Left ventricle myocardium inferior (tissue), 1 donor: ENCODE results near the gene AFAP1. TPM values are rescaled to one million over a fixed set of nuclear protein-coding genes. Genes with fewer than 3 reads are reported as not detected.

ENCODE experiments used
- DNase-seq: peaks from one replicate; pipeline ENCODE4 v3.0.0-alpha.2; 2020
- H3K27ac ChIP-seq: fragments of 200-600 bp; replicated peaks from 2 replicates; pipeline ENCODE4 v1.8.0; 2021
- H3K27me3 ChIP-seq: fragments of 200-600 bp; 2 replicates; pipeline ENCODE4 v1.8.0; 2021; ENCODE audit warnings: low read depth
- H3K36me3 ChIP-seq: fragments of 200-600 bp; 2 replicates; pipeline ENCODE4 v1.8.0; 2021
- H3K4me1 ChIP-seq: fragments of 200-600 bp; 2 replicates; pipeline ENCODE4 v1.8.0; 2021
- H3K4me3 ChIP-seq: fragments of 200-600 bp; 2 replicates; pipeline ENCODE4 v1.8.0; 2021; ENCODE audit warnings: mild to moderate bottlenecking, moderate library complexity
- H3K9me3 ChIP-seq: fragments of 200-600 bp; replicated peaks from 2 replicates; pipeline ENCODE4 v1.8.0; 2021
- intact Hi-C: fragments of 100-400 bp; cut with micrococcal nuclease; formaldehyde crosslinking; loops from one replicate; pipeline ENCODE4 v1.11.0; 2022
- total RNA-seq: library from RNA; stranded (reverse); fragmentation: NEBNext Ultra II Directional; extraction: Animal tissue kit (Norgen Biotek cat#: 25700); gene quantifications from one replicate; pipeline ENCODE4 v1.2.1, GENCODE V29; 2021
- TF ChIP-seq, protein P1 (sequence below): fragments of 200-600 bp; IDR thresholded peaks from 2 replicates; pipeline ENCODE4 v1.8.0; 2021; ENCODE audit warnings: antibody characterized with exemption, mild to moderate bottlenecking, borderline replicate concordance
- donor health status: DM: no; HTN: yes; CAD: no; lungs with severe emphysema.

AFAP1 gene
- total RNA-seq, 1 donor from 2014 or later = 6.8 TPM

DNA sequence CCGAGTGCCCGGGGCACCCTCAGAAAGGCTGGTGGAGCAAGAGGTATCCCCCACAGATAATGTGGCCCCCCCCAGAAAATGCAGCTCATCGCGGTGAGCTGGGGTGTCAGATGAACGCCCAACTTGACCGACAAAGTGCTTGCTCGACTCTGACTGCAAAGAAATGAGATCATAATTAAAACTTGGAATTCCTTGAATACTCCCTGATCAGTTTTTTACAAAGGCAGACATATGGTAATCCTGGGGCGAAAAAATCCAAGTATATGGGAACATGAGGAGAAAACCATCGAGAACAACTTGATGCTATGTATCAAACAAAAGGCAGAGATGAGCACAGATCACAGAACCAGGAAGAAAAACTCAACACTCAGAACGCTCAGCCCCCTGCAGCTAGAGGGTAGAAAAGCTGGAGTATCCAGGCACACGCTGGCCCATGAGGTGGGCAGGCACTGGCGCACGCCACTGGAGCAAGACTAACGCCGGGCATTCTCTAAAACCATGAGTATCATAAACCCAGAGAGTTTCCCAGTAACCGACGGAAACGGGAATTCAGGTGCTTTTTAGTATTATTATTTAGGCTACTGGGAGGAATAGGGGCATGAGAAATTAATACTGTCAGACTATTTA is 127.3 kb downstream of the AFAP1 start:
- intact Hi-C loops = no loop called here
- TF ChIP-seq, protein P1, sequence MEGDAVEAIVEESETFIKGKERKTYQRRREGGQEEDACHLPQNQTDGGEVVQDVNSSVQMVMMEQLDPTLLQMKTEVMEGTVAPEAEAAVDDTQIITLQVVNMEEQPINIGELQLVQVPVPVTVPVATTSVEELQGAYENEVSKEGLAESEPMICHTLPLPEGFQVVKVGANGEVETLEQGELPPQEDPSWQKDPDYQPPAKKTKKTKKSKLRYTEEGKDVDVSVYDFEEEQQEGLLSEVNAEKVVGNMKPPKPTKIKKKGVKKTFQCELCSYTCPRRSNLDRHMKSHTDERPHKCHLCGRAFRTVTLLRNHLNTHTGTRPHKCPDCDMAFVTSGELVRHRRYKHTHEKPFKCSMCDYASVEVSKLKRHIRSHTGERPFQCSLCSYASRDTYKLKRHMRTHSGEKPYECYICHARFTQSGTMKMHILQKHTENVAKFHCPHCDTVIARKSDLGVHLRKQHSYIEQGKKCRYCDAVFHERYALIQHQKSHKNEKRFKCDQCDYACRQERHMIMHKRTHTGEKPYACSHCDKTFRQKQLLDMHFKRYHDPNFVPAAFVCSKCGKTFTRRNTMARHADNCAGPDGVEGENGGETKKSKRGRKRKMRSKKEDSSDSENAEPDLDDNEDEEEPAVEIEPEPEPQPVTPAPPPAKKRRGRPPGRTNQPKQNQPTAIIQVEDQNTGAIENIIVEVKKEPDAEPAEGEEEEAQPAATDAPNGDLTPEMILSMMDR = no peak
- no peak for DNase-seq
- Histone ChIP-seq H3K4me3 (no peak overlapping the region), H3K27ac (peak overlapping the region; percentile 82), H3K9me3 (no peaks in the 10 kb centered on the region), H3K36me3 (peaks cover 27% of the 10 kb centered on the region), H3K27me3 (no peaks in the 10 kb centered on the region), H3K4me1 (peaks cover 49% of the 10 kb centered on the region)

DNA sequence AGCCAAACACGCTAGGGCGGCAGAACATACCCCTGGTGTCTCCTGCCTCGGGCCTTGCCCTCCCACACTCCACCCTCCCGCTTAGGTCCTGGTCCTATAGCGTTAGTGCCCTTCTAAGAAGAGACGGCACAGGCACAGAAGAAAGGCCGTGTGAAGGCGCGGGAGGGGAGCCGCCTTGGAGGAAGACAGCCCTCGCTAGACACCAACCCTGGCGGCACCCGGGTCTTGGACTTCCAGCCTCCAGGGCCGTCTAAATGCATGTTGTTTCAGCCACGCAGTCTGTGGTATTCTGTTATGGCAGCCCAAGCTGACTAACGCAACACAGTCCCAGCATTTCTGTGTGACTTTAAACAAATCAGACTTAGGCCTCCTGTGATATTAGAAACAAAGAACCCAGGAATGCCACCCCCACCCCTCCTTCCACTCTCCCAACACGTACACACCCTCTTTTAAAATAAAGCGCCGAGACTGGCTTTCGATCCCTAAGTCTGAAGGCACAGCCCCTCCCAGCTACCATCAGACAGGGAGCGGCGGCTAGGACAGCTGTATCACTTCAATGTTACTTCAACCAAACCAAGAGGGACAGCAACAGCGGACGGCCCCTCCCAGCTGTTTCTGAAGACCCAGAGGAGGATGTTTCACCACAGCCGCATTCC is 128.0 kb downstream of the AFAP1 start:
- H3K36me3 ChIP-seq = peaks cover 25% of the 10 kb centered on the region
- no peak overlapping the region for H3K4me3 ChIP-seq
- peaks cover 56% of the 10 kb centered on the region for H3K4me1 ChIP-seq
- H3K27me3 ChIP-seq = no peaks in the 10 kb centered on the region
- peak; percentile 75 for DNase-seq
- intact Hi-C loops = no loop called here
- H3K27ac ChIP-seq = peak overlapping the region; percentile 82
- H3K9me3 ChIP-seq = no peaks in the 10 kb centered on the region
- TF ChIP-seq, protein P1 = no peak

DNA sequence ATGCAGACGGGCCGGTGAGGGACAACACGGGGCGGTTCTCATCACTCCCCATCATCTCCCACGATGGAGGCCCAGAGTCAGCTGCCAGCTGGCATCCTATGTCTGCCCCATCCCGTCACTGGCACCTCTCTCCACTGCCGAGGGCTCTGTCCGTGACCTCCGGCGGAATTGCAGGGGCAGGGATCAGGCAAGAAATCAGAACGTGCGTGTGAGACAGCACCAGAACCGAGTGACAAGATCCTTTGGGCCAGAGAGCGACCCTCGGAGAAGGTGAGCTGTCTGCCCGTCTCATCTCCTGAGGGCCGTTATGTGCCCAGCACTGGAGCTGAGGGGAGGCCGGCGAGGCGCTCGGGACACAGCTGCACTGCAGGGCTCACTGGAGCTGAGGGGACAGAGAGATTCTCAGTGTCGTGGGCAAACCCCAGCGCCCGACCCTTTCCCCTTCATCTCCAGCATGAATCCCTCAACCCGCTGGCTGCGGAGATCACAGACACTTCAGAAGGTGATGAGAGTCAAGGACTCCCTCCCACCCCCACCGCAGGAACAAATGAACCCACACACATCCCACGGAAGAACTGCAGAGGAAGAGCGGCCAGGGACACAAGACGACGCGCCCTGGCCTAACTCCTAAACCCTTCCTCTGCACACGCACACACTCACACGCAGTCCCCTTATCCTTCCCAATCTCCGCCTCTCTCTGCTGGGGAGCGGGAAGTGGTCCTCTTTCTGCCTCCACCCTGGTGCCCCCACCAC is 128.7 kb downstream of the AFAP1 start:
- Histone ChIP-seq H3K9me3 (no peaks in the 10 kb centered on the region), H3K4me1 (peaks cover 63% of the 10 kb centered on the region), H3K4me3 (no peak overlapping the region), H3K36me3 (peaks cover 24% of the 10 kb centered on the region), H3K27ac (peak overlapping the region; percentile 82), H3K27me3 (no peaks in the 10 kb centered on the region)
- TF ChIP-seq, protein P1 = no peak
- intact Hi-C loops = no loop called here
- no peak for DNase-seq

DNA sequence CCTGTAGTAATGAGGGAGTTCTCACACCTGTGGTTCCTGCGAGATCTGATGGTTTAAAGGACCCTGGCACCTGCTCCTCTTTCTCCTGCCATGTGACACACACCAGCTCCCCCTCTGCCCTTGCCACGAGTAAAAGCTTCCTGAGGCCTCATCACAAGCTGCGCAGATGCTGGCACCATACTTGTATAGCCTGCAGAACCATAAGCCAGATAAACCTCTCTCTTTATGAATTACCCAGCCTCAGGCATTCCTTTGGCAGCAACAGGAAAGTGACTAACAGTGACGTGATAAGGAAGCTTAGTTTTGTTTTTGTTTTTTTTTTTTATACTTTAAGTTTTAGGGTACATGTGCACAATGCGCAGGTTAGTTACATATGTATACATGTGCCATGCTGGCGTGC is 130.9 kb downstream of the AFAP1 start:
- H3K4me1 ChIP-seq = peaks cover 84% of the 10 kb centered on the region
- TF ChIP-seq, protein P1 = no peak
- H3K36me3 ChIP-seq = peaks cover 12% of the 10 kb centered on the region
- intact Hi-C loops = no loop called here
- no peaks in the 10 kb centered on the region for H3K9me3 ChIP-seq
- no peak overlapping the region for H3K4me3 ChIP-seq
- peak overlapping the region; percentile 87 for H3K27ac ChIP-seq
- H3K27me3 ChIP-seq = no peaks in the 10 kb centered on the region
- DNase-seq = no peak

DNA sequence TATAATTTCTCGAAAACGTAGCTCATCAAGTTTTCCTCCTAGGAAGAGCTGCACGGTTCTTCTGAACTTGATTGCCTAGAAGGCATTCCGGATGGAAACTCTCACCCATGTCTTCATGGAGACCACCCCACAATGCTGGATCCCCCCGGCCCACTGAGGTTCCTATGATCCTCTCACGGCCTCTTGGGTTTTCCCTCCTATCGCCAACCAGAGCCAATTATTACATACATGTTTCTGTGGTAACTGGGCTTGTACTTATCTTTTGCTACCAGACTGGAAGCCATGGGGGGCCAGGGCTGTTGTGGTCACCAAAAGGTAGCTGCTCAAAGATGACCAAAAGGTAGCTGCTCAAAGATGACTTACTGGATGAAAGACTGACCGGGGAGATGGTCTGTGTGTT is 131.5 kb downstream of the AFAP1 start:
- Histone ChIP-seq H3K4me1 (peaks cover 84% of the 10 kb centered on the region), H3K36me3 (peaks cover 11% of the 10 kb centered on the region), H3K9me3 (no peaks in the 10 kb centered on the region), H3K27ac (peak overlapping the region; percentile 87), H3K27me3 (no peaks in the 10 kb centered on the region), H3K4me3 (no peak overlapping the region)
- TF ChIP-seq, protein P1 = no peak
- DNase-seq = no peak
- intact Hi-C loops = no loop called here
